Liver (tissue), 9 donors: ENCODE results near the gene APCS. TPM values are rescaled to one million over a fixed set of nuclear protein-coding genes. Genes with fewer than 3 reads are reported as not detected.

Experiments used
- DNase-seq: peaks from one replicate; pipeline ENCODE4 v3.0.0-alpha.2; 2017; ENCODE audit warnings: low spot score
- H3K27ac ChIP-seq, 2 donors: one replicate each; pipeline ENCODE4 v1.7.0; 2013; ENCODE audit warnings: inconsistent platforms in 2 of 2, low read length in 2 of 2, control low read depth in 1 of 2, low read depth in 1 of 2, mild to moderate bottlenecking in 1 of 2
- H3K27me3 ChIP-seq, 4 donors: one replicate each; pipeline versions ENCODE4 v1.6.1 to v1.7.0; 2013; ENCODE audit warnings: low read length in 3 of 4, inconsistent platforms in 1 of 4, mild to moderate bottlenecking in 1 of 4, moderate library complexity in 1 of 4; ENCODE audit not compliant: control insufficient read depth in 4 of 4, insufficient read depth in 4 of 4
- H3K36me3 ChIP-seq, 4 donors: one replicate each; pipeline versions ENCODE4 v1.6.1 to v1.7.0; 2013; ENCODE audit warnings: low read length in 3 of 4, mild to moderate bottlenecking in 3 of 4, low read depth in 1 of 4, moderate library complexity in 1 of 4; ENCODE audit not compliant: control insufficient read depth in 4 of 4, insufficient read depth in 3 of 4
- H3K4me1 ChIP-seq, 4 donors: one replicate each; pipeline versions ENCODE4 v1.6.1 to v1.7.0; 2013; ENCODE audit warnings: low read length in 3 of 4, mild to moderate bottlenecking in 3 of 4, moderate library complexity in 1 of 4; ENCODE audit not compliant: control insufficient read depth in 4 of 4, insufficient read depth in 4 of 4
- H3K4me3 ChIP-seq, 3 donors: one replicate each; pipeline versions ENCODE4 v1.6.1 to v1.7.0; 2013; ENCODE audit warnings: low read length in 3 of 3, control low read depth in 1 of 3, low read depth in 1 of 3, mild to moderate bottlenecking in 1 of 3
- H3K9ac ChIP-seq, 2 donors: one replicate each; pipeline ENCODE4 v1.7.0; 2013; ENCODE audit warnings: low read length in 2 of 2, mild to moderate bottlenecking in 2 of 2, moderate library complexity in 2 of 2, control low read depth in 1 of 2, low read depth in 1 of 2
- H3K9me3 ChIP-seq, 4 donors: one replicate each; pipeline versions ENCODE4 v1.6.1 to v1.7.0; 2013; ENCODE audit warnings: low read length in 3 of 4; ENCODE audit not compliant: control insufficient read depth in 4 of 4
- ATF3 ChIP-seq: IDR thresholded peaks from 2 replicates; pipeline ENCODE4 v1.6.1; 2016; ENCODE audit warnings: antibody characterized with exemption
- CTCF ChIP-seq: fragments of 150-350 bp; IDR thresholded peaks from 2 replicates; pipeline ENCODE4 v1.5.1; 2017; ENCODE audit warnings: improper control_type of control experiment, low read depth, low read length; ENCODE audit not compliant: missing input control
- EGR1 ChIP-seq, 2 donors: IDR thresholded peaks; 2 replicates each; pipeline ENCODE4 v1.6.1; 2016 to 2018; ENCODE audit warnings: antibody characterized with exemption in 2 of 2, low read depth in 2 of 2
- FOXA1 ChIP-seq: IDR thresholded peaks from 2 replicates; pipeline ENCODE4 v1.6.1; 2016; ENCODE audit warnings: antibody characterized with exemption
- FOXA2 ChIP-seq: IDR thresholded peaks from 2 replicates; pipeline ENCODE4 v1.6.1; 2016; ENCODE audit warnings: antibody characterized with exemption
- GABPA ChIP-seq, 2 donors: IDR thresholded peaks in 1 of 2; conservative IDR thresholded peaks in 1 of 2; 2 replicates each; pipeline ENCODE4 v1.6.1; 2016; ENCODE audit warnings: antibody characterized with exemption in 2 of 2, mild to moderate bottlenecking in 1 of 2, moderate library complexity in 1 of 2
- HNF4A ChIP-seq, 2 donors: conservative IDR thresholded peaks; 2 replicates each; pipeline ENCODE4 v1.6.1; 2016; ENCODE audit warnings: antibody characterized with exemption in 2 of 2, mild to moderate bottlenecking in 2 of 2
- HNF4G ChIP-seq: IDR thresholded peaks from 2 replicates; pipeline ENCODE4 v1.6.1; 2016; ENCODE audit warnings: antibody characterized with exemption
- JUND ChIP-seq, 2 donors: IDR thresholded peaks; 2 replicates each; pipeline ENCODE4 v1.6.1; 2016; ENCODE audit warnings: antibody characterized with exemption in 2 of 2
- MAX ChIP-seq: IDR thresholded peaks from 2 replicates; pipeline ENCODE4 v1.6.1; 2016; ENCODE audit warnings: antibody characterized with exemption
- NR2F2 ChIP-seq: IDR thresholded peaks from 2 replicates; pipeline ENCODE4 v1.6.1; 2016; ENCODE audit warnings: antibody characterized with exemption
- RAD21 ChIP-seq, 2 donors: IDR thresholded peaks; 2 replicates each; pipeline ENCODE4 v1.6.1; 2016; ENCODE audit warnings: antibody characterized with exemption in 2 of 2, mild to moderate bottlenecking in 2 of 2
- REST ChIP-seq: IDR thresholded peaks from 2 replicates; pipeline ENCODE4 v1.6.1; 2016; ENCODE audit warnings: antibody characterized with exemption, mild to moderate bottlenecking
- RXRA ChIP-seq, 2 donors: IDR thresholded peaks; 2 replicates each; pipeline ENCODE4 v1.6.1; 2017 to 2018; ENCODE audit warnings: antibody characterized with exemption in 2 of 2, mild to moderate bottlenecking in 1 of 2
- SP1 ChIP-seq: IDR thresholded peaks from 2 replicates; pipeline ENCODE4 v1.6.1; 2018; ENCODE audit warnings: antibody characterized with exemption, mild to moderate bottlenecking
- TAF1 ChIP-seq: conservative IDR thresholded peaks from 2 replicates; pipeline ENCODE4 v1.6.1; 2016; ENCODE audit warnings: antibody characterized with exemption, mild to moderate bottlenecking
- YY1 ChIP-seq: IDR thresholded peaks from 2 replicates; pipeline ENCODE4 v1.6.1; 2016; ENCODE audit warnings: antibody characterized with exemption, mild to moderate bottlenecking
- ZBTB33 ChIP-seq: IDR thresholded peaks from 2 replicates; pipeline ENCODE4 v1.6.1; 2016; ENCODE audit warnings: antibody characterized with exemption
- WGBS: extraction: QIAGEN DNeasy Blood & Tissue Kit; methylation state at CpG from one replicate; pipeline ENCODE4 v1.1.7; 2013; 5-methylcytosine and 5-hydroxymethylcytosine counted together
- polyA plus RNA-seq, 2 donors: library from polyadenylated mRNA; stranded (reverse) in 1 of 2; unstranded in 1 of 2; fragments of 200-250 nt in 1 of 2; fragments of >200 nt in 1 of 2; fragmentation: Nextera tagmentation in 1 of 2; extraction: Ambion mirVana in 1 of 2; gene quantifications; one replicate each; pipeline versions ENCODE4 v1.2.1 to v1.2.3, GENCODE V29; 2013 to 2015
- total RNA-seq, 2 donors: library from RNA; depleted of rRNA; stranded (reverse); fragments of >200 nt; gene quantifications; one replicate each; pipeline ENCODE4 v1.2.3, GENCODE V29; 2014
- donor health status: healthy.
- donor health status: healthy.
- donor health status: healthy.
- donor health status: healthy.
- donor health status: healthy.

The APCS gene
- total and polyA plus RNA-seq, 4 donors, result 162 to 5,859 (median 1,877) TPM

- TF ChIP-seq TAF1 (no peak), RAD21 (IDR thresholded peaks at IDR 0.05) (no peak), ZBTB33 (no peak), HNF4G (no peak), MAX (no peak), FOXA2 (no peak), CTCF (no peak)
- Histone ChIP-seq H3K36me3 (no peaks in the 10 kb centered on the region), H3K9ac (peak overlapping the region in 1 of 2 donors; percentile 33), H3K27me3 (no peaks in the 10 kb centered on the region), H3K4me1 (peaks cover 3 to 28% (median 15%) of the 10 kb centered on the region in 4 donors), H3K4me3 (no peak overlapping the region), H3K27ac (peak overlapping the region; percentile 73 to 83), H3K9me3 (no peaks in the 10 kb centered on the region)
- 62% methylated on average over 3 of the region's 3 CpGs for WGBS
- no peak for DNase-seq
Observed at GRCh38 chr1:159580340-159580739, 7.3 kb upstream of the APCS start.

- Histone ChIP-seq H3K4me1 (peaks cover 3 to 32% (median 16%) of the 10 kb centered on the region in 4 donors), H3K27ac (peak overlapping the region; percentile 73 to 83), H3K9me3 (no peaks in the 10 kb centered on the region), H3K27me3 (no peaks in the 10 kb centered on the region), H3K9ac (peak overlapping the region in 1 of 2 donors; percentile 26), H3K36me3 (no peaks in the 10 kb centered on the region), H3K4me3 (no peak overlapping the region)
- no peak for DNase-seq
- WGBS, result 69% methylated on average over 1 of the region's 1 CpG
- TF ChIP-seq NR2F2 (peak; percentile 44), YY1 (peak; percentile 81), REST (peak; percentile 73), SP1 (peak; percentile 93), FOXA1 (peak; percentile 94), EGR1 (IDR thresholded peaks at IDR 0.05; ENCODE audit: low read depth in 2 of 2) (peak in 1 of 2 donors; percentile 28), RAD21 (IDR thresholded peaks at IDR 0.05) (peak; percentile 51 to 66), GABPA (IDR thresholded peaks at IDR 0.05 in 1 of 2, conservative IDR thresholded peaks at IDR 0.05 in 1 of 2) (no peak), FOXA2 (peak; percentile 95), ZBTB33 (peak; percentile 76), ATF3 (peak; percentile 77), HNF4A (conservative IDR thresholded peaks at IDR 0.05) (peak; percentile 97), CTCF (no peak), HNF4G (peak; percentile 90), RXRA (IDR thresholded peaks at IDR 0.05) (peak; percentile 92 to 95), TAF1 (no peak), MAX (peak; percentile 71), JUND (IDR thresholded peaks at IDR 0.05) (peak; percentile 79 to 89)
Observed at GRCh38 chr1:159581422-159581821, 6.2 kb upstream of the APCS start.
